Neuronal stem cell (in vitro differentiated cells): Measurements from ENCODE around the gene ELOA.
A peak's percentile ranks its signal among the peaks of the same experiment; 100 is the strongest.

Experiments used
- DNase-seq: peaks from one replicate; pipeline ENCODE4 v3.0.0-alpha.2; 2013; ENCODE audit warnings: low spot score
- H2AFZ ChIP-seq: one replicate; pipeline ENCODE4 v1.6.1; 2013; ENCODE audit warnings: mild to moderate bottlenecking, low read length, inconsistent platforms
- H2AK5ac ChIP-seq: 2 replicates; pipeline ENCODE4 v1.6.1; 2013; ENCODE audit warnings: low read depth, mild to moderate bottlenecking, inconsistent platforms, low read length, moderate library complexity, mixed read lengths
- H2BK120ac ChIP-seq: 2 replicates; pipeline ENCODE4 v1.6.1; 2013; ENCODE audit warnings: low read depth, mild to moderate bottlenecking, inconsistent platforms, low read length, moderate library complexity, mixed read lengths
- H2BK12ac ChIP-seq: one replicate; pipeline ENCODE4 v1.6.1; 2013; ENCODE audit warnings: low read length, inconsistent platforms
- H2BK15ac ChIP-seq: 2 replicates; pipeline ENCODE4 v1.6.1; 2013; ENCODE audit warnings: mild to moderate bottlenecking, low read length, inconsistent platforms, mixed read lengths
- H2BK5ac ChIP-seq: one replicate; pipeline ENCODE4 v1.6.1; 2013; ENCODE audit warnings: inconsistent platforms, mild to moderate bottlenecking, low read length, moderate library complexity
- H3K14ac ChIP-seq: one replicate; pipeline ENCODE4 v1.6.1; 2013; ENCODE audit warnings: low read length, inconsistent platforms
- H3K18ac ChIP-seq: 2 replicates; pipeline ENCODE4 v1.6.1; 2013; ENCODE audit warnings: low read length, inconsistent platforms
- H3K23ac ChIP-seq: 2 replicates; pipeline ENCODE4 v1.6.1; 2013; ENCODE audit warnings: low read depth, mild to moderate bottlenecking, mixed read lengths, low read length, inconsistent platforms; ENCODE audit not compliant: poor library complexity
- H3K27ac ChIP-seq: replicated peaks from 3 replicates; pipeline ENCODE4 v1.5.1; 2013; ENCODE audit warnings: low read length, inconsistent platforms
- H3K27me3 ChIP-seq, 3 experiments: 2 replicates each; pipeline ENCODE4 v1.6.1; 2013; ENCODE audit warnings: low read length in 3 of 3, mild to moderate bottlenecking in 2 of 3, inconsistent platforms in 1 of 3, low read depth in 1 of 3, mixed read lengths in 1 of 3, moderate library complexity in 1 of 3; ENCODE audit not compliant: control insufficient read depth in 3 of 3, insufficient read depth in 3 of 3
- H3K36me3 ChIP-seq, 2 donors: replicated peaks in 1 of 2; 2 replicates each; pipeline ENCODE4 v1.6.1; 2013; ENCODE audit warnings: low read length in 2 of 2; ENCODE audit not compliant: control insufficient read depth in 2 of 2, insufficient read depth in 2 of 2
- H3K4ac ChIP-seq: 2 replicates; pipeline ENCODE4 v1.6.1; 2013; ENCODE audit warnings: inconsistent platforms, mild to moderate bottlenecking, low read length, moderate library complexity
- H3K4me1 ChIP-seq, 2 donors: 1 replicate in 1 of 2; 2 replicates in 1 of 2; pipeline ENCODE4 v1.6.1; 2013; ENCODE audit warnings: low read length in 2 of 2, low read depth in 1 of 2; ENCODE audit not compliant: control insufficient read depth in 2 of 2, insufficient read depth in 1 of 2
- H3K4me2 ChIP-seq: one replicate; pipeline ENCODE4 v1.6.1; 2013; ENCODE audit warnings: mild to moderate bottlenecking, low read length, inconsistent platforms; ENCODE audit not compliant: insufficient read depth, poor library complexity, severe bottlenecking
- H3K4me3 ChIP-seq, 2 donors: 2 replicates each; pipeline ENCODE4 v1.5.1; 2013; ENCODE audit warnings: low read length in 2 of 2, mild to moderate bottlenecking in 2 of 2, inconsistent platforms in 1 of 2, moderate library complexity in 1 of 2
- H3K79me1 ChIP-seq: one replicate; pipeline ENCODE4 v1.6.1; 2013; ENCODE audit warnings: low read depth, mild to moderate bottlenecking, inconsistent platforms, low read length, moderate library complexity
- H3K9ac ChIP-seq: one replicate; pipeline ENCODE4 v1.6.1; 2013; ENCODE audit warnings: mild to moderate bottlenecking, low read depth, low read length, inconsistent platforms; ENCODE audit not compliant: poor library complexity
- H3K9me3 ChIP-seq, 2 donors: replicated peaks in 1 of 2; 2 replicates each; pipeline versions ENCODE3 to v1.6.1; 2013; ENCODE audit warnings: low read length in 2 of 2, mild to moderate bottlenecking in 2 of 2, inconsistent platforms in 1 of 2, low read depth in 1 of 2, mixed read lengths in 1 of 2, moderate library complexity in 1 of 2; ENCODE audit not compliant: control insufficient read depth in 2 of 2, insufficient read depth in 1 of 2
- H4K8ac ChIP-seq: one replicate; pipeline ENCODE4 v1.6.1; 2013; ENCODE audit warnings: low read depth, mild to moderate bottlenecking, inconsistent platforms, low read length, moderate library complexity
- H4K91ac ChIP-seq: one replicate; pipeline ENCODE4 v1.6.1; 2013; ENCODE audit warnings: low read length, low read depth, mild to moderate bottlenecking, inconsistent platforms; ENCODE audit not compliant: poor library complexity
- WGBS, 2 donors: extraction: QIAGEN DNeasy Blood & Tissue Kit; methylation state at CpG; one replicate each; pipeline ENCODE4 v1.1.7; 2013; ENCODE audit warnings: missing lambda C conversion rate in 2 of 2, mixed read lengths in 1 of 2; ENCODE audit not compliant: insufficient read length in 2 of 2, insufficient replicate concordance in 1 of 2; ENCODE audit errors: extremely low coverage in 2 of 2; 5-methylcytosine and 5-hydroxymethylcytosine counted together

The ELOA gene

GRCh38 chr1:23701996-23702395, 41.3 kb upstream of the ELOA start:
- H2BK15ac ChIP-seq = no peak overlapping the region
- no peak for DNase-seq
- WGBS, 2 donors = no CpG with 5 or more reads among the region's 5 CpGs

GRCh38 chr1:23704834-23705495, 38.3 kb upstream of the ELOA start:
- peak overlapping the region; percentile 22 for H3K27ac ChIP-seq
- H3K36me3 ChIP-seq = peaks cover 22 to 52% of the 10 kb centered on the region in 2 donors

More at GRCh38 chr1:23701996-23702395, 41.3 kb upstream of the ELOA start:
- H3K9me3 ChIP-seq = no peaks in the 10 kb centered on the region
- H3K4me2 ChIP-seq = no peak overlapping the region
- no peak overlapping the region for H2BK12ac ChIP-seq
- H3K4me1 ChIP-seq = no peaks in the 10 kb centered on the region
- no peaks in the 10 kb centered on the region for H3K27me3 ChIP-seq
- H2BK5ac ChIP-seq = no peak overlapping the region
- no peak overlapping the region for H3K23ac ChIP-seq
- no peak overlapping the region for H3K4ac ChIP-seq
- H4K91ac ChIP-seq = no peak overlapping the region
- H3K4me3 ChIP-seq = no peak overlapping the region
- H2AK5ac ChIP-seq = no peak overlapping the region
- no peak overlapping the region for H3K9ac ChIP-seq
- no peak overlapping the region for H3K14ac ChIP-seq
- peaks cover 32 to 81% of the 10 kb centered on the region in 2 donors for H3K36me3 ChIP-seq
- H2BK120ac ChIP-seq = no peak overlapping the region
- H3K79me1 ChIP-seq = peaks cover 5% of the 10 kb centered on the region
- no peak overlapping the region for H2AFZ ChIP-seq
- no peak overlapping the region for H3K18ac ChIP-seq
- H3K27ac ChIP-seq = no peak overlapping the region
- H4K8ac ChIP-seq = no peak overlapping the region

GRCh38 chr1:23709229-23709628, 34.0 kb upstream of the ELOA start:
- peaks cover 5% of the 10 kb centered on the region for H3K79me1 ChIP-seq
- no peak overlapping the region for H2BK120ac ChIP-seq
- no peak overlapping the region for H3K4me3 ChIP-seq
- H3K4me2 ChIP-seq = no peak overlapping the region
- no peak overlapping the region for H3K27ac ChIP-seq
- H3K36me3 ChIP-seq = peaks cover 9 to 22% of the 10 kb centered on the region in 2 donors
- H2BK12ac ChIP-seq = no peak overlapping the region
- no peaks in the 10 kb centered on the region for H3K9me3 ChIP-seq
- H3K18ac ChIP-seq = no peak overlapping the region
- H3K4ac ChIP-seq = no peak overlapping the region
- H2AFZ ChIP-seq = no peak overlapping the region
- H2AK5ac ChIP-seq = no peak overlapping the region
- H3K4me1 ChIP-seq = no peaks in the 10 kb centered on the region
- H3K27me3 ChIP-seq = no peaks in the 10 kb centered on the region
- WGBS, 2 donors = no CpG with 5 or more reads among the region's 4 CpGs
- no peak overlapping the region for H3K23ac ChIP-seq
- no peak overlapping the region for H3K9ac ChIP-seq
- H4K91ac ChIP-seq = no peak overlapping the region
- H2BK15ac ChIP-seq = no peak overlapping the region
- no peak overlapping the region for H3K14ac ChIP-seq
- H4K8ac ChIP-seq = no peak overlapping the region
- no peak for DNase-seq
- no peak overlapping the region for H2BK5ac ChIP-seq

More at GRCh38 chr1:23704834-23705495, 38.3 kb upstream of the ELOA start:
- Histone ChIP-seq H3K79me1 (peaks cover 7% of the 10 kb centered on the region), H2BK5ac (no peak overlapping the region), H3K27me3 (no peaks in the 10 kb centered on the region), H2BK120ac (no peak overlapping the region), H2AFZ (no peak overlapping the region), H3K14ac (no peak overlapping the region), H4K91ac (no peak overlapping the region), H2BK15ac (no peak overlapping the region), H3K9me3 (no peaks in the 10 kb centered on the region), H3K4me3 (peak overlapping the region in 1 of 2 donors; percentile 41), H2AK5ac (no peak overlapping the region), H3K9ac (no peak overlapping the region), H3K23ac (no peak overlapping the region), H3K18ac (no peak overlapping the region), H3K4me1 (no peaks in the 10 kb centered on the region), H2BK12ac (no peak overlapping the region), H3K4me2 (no peak overlapping the region), H3K4ac (no peak overlapping the region), H4K8ac (no peak overlapping the region)
- no peak for DNase-seq
- WGBS, 2 donors = no CpG with 5 or more reads among the region's 6 CpGs

- Histone ChIP-seq H2AFZ (no peak overlapping the region), H4K91ac (no peak overlapping the region), H2BK120ac (no peak overlapping the region), H4K8ac (no peak overlapping the region), H3K79me1 (peaks cover 9% of the 10 kb centered on the region), H3K9me3 (no peaks in the 10 kb centered on the region), H3K4ac (no peak overlapping the region), H2BK15ac (no peak overlapping the region), H3K4me2 (no peak overlapping the region), H3K18ac (no peak overlapping the region), H3K27ac (no peak overlapping the region), H2BK12ac (no peak overlapping the region), H3K23ac (no peak overlapping the region), H3K4me1 (peaks cover 0 to 1% of the 10 kb centered on the region in 2 donors), H3K36me3 (no peaks in the 10 kb centered on the region), H2BK5ac (no peak overlapping the region), H3K27me3 (no peaks in the 10 kb centered on the region), H3K4me3 (no peak overlapping the region), H3K9ac (no peak overlapping the region), H3K14ac (no peak overlapping the region), H2AK5ac (no peak overlapping the region)
- WGBS, 2 donors = no CpG with 5 or more reads among the region's 3 CpGs
- DNase-seq = peak; percentile 48
Observed at GRCh38 chr1:23718482-23718881, 24.8 kb upstream of the ELOA start.
